GM18499 (cell line): ENCODE data around the gene LOC128125822.
"Not testable (repeated sequence)": the region's sequence is repeated elsewhere in the genome, so short reads cannot be mapped to it uniquely, and the experiment has no call there.

Experiments used
- ATAC-seq: cut with Tn5 transposase; IDR thresholded peaks from one replicate; pipeline ENCODE4 v1.9.1; 2021; ENCODE audit warnings: moderate number of reproducible peaks; ENCODE audit not compliant: insufficient read depth, unreplicated experiment

The LOC128125822 gene

DNA sequence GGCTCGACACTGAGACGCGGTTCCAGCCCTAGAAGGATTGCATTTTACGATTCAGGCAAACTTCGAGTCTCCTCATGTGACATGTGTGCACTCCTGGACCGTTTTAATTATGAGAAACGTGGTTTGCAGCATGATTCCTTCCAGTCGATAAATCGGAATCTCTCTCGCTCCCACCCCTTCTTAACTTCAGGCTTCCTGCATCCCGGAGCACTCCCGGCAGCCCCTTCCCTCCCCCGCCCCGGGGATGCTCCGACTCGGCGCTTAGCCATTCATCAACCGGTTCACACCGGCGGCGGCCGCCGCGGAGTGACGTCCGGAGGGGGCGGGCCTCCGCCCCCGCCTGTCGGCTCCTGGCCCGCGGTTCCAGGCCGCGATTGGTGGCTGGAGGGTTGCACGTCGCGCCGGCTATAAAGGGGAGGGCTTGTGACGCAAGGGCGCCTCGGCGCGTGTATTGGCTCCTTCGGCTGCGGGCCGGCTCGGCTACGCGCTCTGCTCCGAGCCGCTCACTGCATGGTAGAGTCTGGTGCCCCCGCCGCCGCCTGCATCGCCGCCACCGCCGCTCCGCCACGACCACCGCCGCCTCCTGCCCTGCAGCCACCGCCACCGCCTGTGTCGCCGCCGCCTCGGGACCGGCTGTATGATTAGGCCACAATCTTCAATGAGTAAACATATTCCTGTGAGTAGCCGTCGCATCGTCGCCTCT is at the start of gene LOC128125822, which contains the start of gene PTP4A1:
TSS of gene LOC128125822 (plus strand) at position 437 of the 703 bp plus-strand sequence.
TSS of gene PTP4A1 (plus strand) at position 437 of the 703 bp plus-strand sequence. CDS start 4,401 bp downstream, outside the sequence.
- peak; percentile 86 for ATAC-seq

- ATAC-seq, result not testable (repeated sequence)
Measured at GRCh38 chr6:63522911-63523287, 49.4 kb upstream of the LOC128125822 start.

DNA sequence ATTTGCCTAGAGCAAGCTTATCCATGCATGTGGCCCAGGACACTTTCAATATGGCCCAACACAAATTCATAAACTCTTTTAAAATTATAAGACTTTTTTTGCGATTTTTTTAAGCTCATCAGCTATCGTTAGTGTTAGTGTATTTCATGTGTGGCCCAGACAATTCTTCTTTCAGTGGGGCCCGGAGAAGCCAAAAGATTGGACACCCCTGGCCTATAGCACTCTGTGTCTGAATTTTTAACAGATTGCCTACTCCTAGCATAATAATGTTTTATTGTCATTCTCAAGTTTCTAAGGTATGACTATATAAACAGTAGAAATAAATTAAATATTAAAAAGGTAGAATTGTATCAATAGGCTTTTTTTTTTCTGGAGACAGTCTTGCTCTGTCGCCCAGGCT is 48.6 kb upstream of the LOC128125822 start:
- ATAC-seq, result no peak

DNA sequence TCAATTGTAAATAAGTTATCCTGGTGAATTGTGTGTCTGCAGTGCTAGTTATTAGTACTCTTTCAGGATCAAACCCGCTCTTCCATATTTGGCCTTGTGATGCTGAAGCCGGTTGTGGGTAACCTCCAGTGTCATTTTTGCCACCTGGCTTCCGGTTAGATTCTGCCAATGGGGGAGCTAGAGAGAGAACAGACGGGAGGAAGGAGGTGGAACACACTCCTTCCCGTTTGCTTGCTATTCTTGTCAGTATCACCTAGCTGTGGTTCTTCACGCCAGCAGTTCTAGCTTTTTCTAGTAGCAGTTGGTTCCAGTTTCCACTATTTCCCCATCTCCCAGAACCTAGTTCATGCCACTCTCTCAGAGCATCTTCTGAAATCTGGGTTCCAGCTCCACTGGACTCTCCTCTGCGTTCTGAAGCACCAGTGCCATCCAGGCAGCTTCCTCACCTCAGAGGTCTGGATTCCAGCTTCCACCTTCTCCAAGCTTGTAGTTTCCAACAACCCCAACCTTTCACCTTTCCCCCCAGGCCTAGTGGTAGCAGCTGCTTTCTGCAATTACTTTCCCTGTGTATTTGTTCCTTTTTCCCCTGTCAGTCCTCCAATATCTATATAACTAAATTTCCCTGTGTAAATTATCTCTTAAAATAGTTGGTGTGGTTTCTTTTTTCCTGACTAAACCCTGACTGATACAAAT is 46.9 kb upstream of the LOC128125822 start:
- ATAC-seq, result no peak

DNA sequence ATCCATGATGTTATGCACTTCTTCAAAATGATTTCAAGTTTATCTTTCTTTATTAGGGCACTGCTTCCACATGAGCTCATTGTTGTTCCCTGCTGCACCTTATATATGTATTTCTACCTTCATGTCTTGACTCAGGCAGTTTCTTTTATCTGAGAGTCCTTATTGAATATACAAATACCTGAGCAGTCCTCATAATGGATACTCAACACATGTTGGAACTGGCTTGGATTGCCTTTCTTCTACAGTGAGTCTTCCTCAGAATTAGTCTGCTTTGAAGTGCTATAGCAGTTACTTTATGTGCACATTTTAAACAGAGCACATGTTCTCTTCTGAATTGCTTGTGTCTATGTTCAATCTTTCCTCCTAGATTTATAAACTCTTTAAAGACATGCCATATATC is 45.3 kb upstream of the LOC128125822 start:
- no peak for ATAC-seq

- ATAC-seq, result no peak
Measured at GRCh38 chr6:63527658-63528514, 44.4 kb upstream of the LOC128125822 start.

DNA sequence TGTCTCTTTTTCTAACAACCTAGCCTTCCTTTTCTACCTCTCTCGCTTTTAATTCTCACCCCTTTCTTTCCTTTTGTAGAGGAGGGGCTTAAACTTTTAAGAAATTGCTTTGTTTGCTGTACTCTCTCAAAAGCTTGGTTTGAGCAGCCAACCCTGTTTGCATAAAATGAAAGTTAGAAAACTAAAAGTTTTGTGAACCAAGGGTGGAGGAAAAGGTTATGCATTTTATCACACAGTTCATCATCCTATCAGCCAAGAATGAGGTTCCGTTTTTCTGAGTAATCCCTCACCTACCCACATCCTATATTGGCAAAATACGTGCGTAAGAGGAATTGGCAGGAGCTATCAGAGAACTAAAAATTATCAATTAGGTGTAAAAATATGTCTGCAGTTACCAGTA is 42.8 kb upstream of the LOC128125822 start:
- no peak for ATAC-seq

- ATAC-seq, result no peak
Measured at GRCh38 chr6:63530182-63530581, 42.1 kb upstream of the LOC128125822 start.

DNA sequence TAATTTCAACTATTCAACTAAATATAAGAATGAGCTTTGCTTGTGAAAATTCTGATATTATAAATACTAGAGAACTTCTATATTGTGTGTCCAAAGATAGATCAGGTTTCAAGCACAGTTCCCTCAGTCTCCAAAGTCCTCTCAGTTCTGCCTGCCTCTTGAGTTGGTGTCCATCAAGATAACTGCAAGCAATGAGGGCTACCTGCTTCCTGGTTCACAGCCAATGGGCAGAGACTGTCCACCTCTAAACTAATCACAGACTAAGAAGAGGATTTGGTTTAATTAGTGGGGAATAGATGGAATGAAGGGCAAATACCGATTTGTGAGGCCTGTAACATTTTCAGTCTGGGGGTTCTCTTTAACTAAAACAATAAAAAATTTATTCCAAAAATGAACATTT is 41.3 kb upstream of the LOC128125822 start:
- ATAC-seq, result no peak

- no peak for ATAC-seq
Measured at GRCh38 chr6:63533026-63533425, 39.3 kb upstream of the LOC128125822 start.

GRCh38 chr6:63533952-63534351 is 38.3 kb upstream of the LOC128125822 start:
- no peak for ATAC-seq

GRCh38 chr6:63537201-63537958 is 34.9 kb upstream of the LOC128125822 start:
- peak; percentile 24 for ATAC-seq

DNA sequence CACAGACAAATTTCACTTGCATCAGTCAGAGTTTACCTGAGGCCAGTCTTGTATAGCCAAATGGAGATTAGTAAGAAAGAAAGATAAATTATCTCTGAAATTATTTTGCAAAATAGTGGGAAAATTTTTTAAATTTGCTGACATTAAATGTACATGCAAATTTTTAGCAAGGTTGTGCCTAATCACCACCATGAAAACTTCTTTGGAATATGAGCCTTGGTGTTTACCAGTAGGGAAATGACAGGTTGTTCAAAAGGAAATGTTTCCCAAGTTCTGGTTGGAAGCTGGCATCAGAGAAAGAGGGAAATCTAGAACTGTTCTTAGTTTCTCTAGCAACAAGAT is 34.4 kb upstream of the LOC128125822 start:
- peak; percentile 74 for ATAC-seq

GRCh38 chr6:63538550-63538949 is 33.7 kb upstream of the LOC128125822 start:
- ATAC-seq, result no peak

DNA sequence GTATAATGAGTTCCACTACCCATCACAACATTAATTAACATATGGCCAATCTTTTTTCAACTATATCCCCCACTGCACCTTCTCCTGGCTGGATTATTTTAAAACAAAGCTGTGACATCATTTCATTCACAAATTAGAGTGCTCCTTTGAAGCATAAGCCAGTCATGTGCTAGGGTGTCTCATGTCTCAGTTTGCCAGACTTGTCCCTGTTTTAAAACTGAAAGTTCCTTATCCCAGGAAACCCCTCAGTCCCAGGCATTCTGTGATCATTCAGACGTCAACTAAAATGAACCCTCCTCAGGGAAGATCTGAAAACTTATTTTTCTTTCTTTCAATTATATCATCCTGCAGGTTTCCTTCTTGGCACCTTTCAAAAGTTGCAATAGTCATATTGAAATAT is 29.3 kb upstream of the LOC128125822 start:
- no peak for ATAC-seq

DNA sequence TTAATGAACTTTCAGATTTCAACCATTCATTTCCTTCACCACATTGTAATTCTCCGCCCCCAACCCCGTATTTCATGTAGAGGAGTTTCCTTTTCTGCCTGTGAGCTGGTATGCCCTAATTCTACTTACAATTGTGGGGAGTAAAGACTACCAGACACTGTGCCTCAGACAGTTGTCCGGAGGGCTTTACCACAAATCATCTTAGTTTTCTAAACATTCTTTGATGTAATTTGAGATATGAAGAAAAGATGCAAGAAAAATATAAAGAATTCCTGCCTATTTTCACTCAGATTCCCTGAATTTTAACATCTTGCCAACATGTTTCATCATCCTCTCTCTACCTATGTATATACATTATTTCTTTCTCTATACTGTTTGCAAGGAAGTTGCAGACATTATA is 28.3 kb upstream of the LOC128125822 start:
- no peak for ATAC-seq

- no peak for ATAC-seq
Measured at GRCh38 chr6:63546236-63546635, 26.0 kb upstream of the LOC128125822 start.

DNA sequence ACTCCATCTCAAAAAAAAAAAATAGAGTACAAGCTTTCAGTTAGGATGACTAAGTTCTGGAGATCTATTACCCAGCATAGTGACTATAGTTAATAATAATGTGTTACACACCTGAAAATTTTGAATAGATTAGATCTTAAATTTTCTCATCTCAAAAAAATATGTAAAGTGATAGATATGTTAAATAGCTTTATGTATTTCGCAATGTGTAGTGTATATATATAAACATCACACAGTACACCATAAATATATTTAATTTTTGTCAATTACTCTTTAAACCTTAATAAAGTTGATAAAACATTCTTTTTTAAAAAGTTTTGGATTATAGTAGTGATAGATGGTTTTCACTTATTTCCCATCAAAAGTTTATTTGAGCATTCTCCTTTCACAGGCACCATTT is 25.6 kb upstream of the LOC128125822 start:
- no peak for ATAC-seq

DNA sequence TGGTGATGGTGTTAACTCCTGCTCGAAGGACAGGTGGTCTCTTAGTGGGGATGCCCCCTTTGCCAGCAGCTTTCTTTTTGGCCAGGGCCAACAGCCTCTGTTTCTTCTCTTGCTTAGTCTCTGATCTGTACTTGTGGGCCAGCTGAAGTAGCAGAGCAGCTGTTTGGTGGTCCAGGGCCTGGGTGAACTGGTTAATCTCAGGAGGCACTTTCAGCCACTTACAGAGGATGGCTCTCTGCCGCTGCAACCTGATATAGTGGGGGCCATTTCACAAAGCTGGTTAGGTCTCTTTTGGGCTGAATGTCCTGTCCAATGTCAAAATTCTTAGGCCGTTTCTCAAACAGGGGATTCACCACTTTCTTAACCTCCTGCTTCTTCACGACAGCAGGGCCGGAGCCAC is 23.2 kb upstream of the LOC128125822 start:
- ATAC-seq, result no peak

DNA sequence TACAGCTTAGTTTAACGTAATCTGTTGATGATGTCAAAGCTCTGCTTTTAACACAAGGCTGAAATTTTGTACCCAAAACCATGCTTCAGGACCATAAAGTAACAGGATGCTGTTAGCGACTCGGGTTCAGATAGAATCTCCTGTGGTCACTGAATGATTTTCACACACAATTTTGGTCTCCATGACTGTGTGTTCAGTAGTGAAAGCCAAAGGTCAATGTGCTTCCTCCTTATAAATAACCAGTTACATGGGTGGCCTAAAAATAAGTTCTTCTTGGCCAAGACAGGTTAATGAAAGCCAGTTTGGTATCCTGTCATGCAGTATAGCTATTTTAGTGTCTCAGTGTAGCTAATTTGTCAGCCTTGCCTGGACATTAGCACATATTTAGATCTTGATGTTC is 19.1 kb upstream of the LOC128125822 start:
- peak; percentile 97 for ATAC-seq
